Suprapubic skin (tissue), 4 donors: ENCODE results near the gene DNAH3. TPM values are rescaled to one million over a fixed set of nuclear protein-coding genes. Genes with fewer than 3 reads are reported as not detected.

Experiments used
- DNase-seq, 2 donors: peaks; one replicate each; pipeline ENCODE4 v3.0.0-alpha.2; 2019; ENCODE audit warnings: low spot score in 2 of 2
- H3K27ac ChIP-seq: fragments of 200-600 bp; sonication (generic); one replicate; pipeline ENCODE4 v1.5.1; 2019
- H3K27me3 ChIP-seq: fragments of 200-600 bp; sonication (generic); one replicate; pipeline ENCODE4 v1.5.1; 2019
- H3K36me3 ChIP-seq: fragments of 200-600 bp; sonication (generic); one replicate; pipeline ENCODE4 v1.5.1; 2019
- H3K4me1 ChIP-seq: fragments of 200-600 bp; sonication (generic); one replicate; pipeline ENCODE4 v1.5.1; 2019
- H3K4me3 ChIP-seq: fragments of 200-600 bp; sonication (generic); one replicate; pipeline ENCODE4 v1.5.1; 2019; ENCODE audit warnings: mild to moderate bottlenecking
- H3K9me3 ChIP-seq: fragments of 200-600 bp; sonication (generic); one replicate; pipeline ENCODE4 v1.5.1; 2019
- CTCF ChIP-seq, 2 donors: fragments of 200-600 bp in 1 of 2; fragments of 450-650 bp in 1 of 2; sonication (generic) in 1 of 2; IDR thresholded peaks; one replicate each; pipeline ENCODE4 v1.5.1; 2016 to 2019; ENCODE audit warnings: antibody characterized with exemption in 2 of 2, mild to moderate bottlenecking in 1 of 2, moderate library complexity in 1 of 2
- EP300 ChIP-seq: sonication (generic); formaldehyde crosslinking; IDR thresholded peaks from one replicate; pipeline ENCODE4 v1.6.1; 2017; ENCODE audit warnings: antibody characterized with exemption
- POLR2A ChIP-seq, 2 donors: fragments of 450-650 bp; IDR thresholded peaks; one replicate each; pipeline ENCODE4 v1.6.1; 2017; ENCODE audit warnings: antibody characterized with exemption in 2 of 2, mild to moderate bottlenecking in 2 of 2, moderate library complexity in 2 of 2
- POLR2AphosphoS5 ChIP-seq, 3 donors: sonication (generic); formaldehyde crosslinking; IDR thresholded peaks; one replicate each; pipeline ENCODE4 v1.6.1; 2017; ENCODE audit warnings: antibody characterized with exemption in 3 of 3
- WGBS: methylation state at CpG from one replicate; pipeline ENCODE4 v1.1.5; 2018; 5-methylcytosine and 5-hydroxymethylcytosine counted together
- total RNA-seq, 4 donors: library from RNA; depleted of rRNA; stranded (reverse); fragments of >200 nt; gene quantifications; one replicate each; pipeline ENCODE4 v1.1.0, GENCODE V29; 2016

DNAH3 gene
- total RNA-seq, 4 donors from 2014 or later: 1.0 to 4.0 (median 1.6) TPM

DNA sequence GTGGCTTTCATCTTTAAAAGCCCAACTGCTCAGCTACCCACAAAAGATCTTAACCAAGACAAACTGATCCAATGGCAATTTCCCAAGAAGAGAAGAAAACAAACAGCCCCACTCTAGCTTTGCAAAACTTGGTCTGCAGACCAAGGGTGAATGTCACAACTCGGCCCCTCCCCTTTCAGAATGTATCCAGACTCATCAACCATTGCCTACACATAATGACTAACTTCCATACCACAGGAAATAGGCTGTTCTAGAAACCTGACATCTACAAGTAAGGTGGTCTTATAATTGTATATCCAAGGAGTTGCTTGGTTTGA is 266.4 kb downstream of the DNAH3 start:
- no peak for DNase-seq
- 68% methylated on average over 1 of the region's 1 CpG for WGBS
- Histone ChIP-seq H3K27me3 (no peaks in the 10 kb centered on the region), H3K9me3 (no peaks in the 10 kb centered on the region), H3K4me3 (no peak overlapping the region), H3K27ac (no peak overlapping the region), H3K4me1 (peaks cover 43% of the 10 kb centered on the region), H3K36me3 (no peaks in the 10 kb centered on the region)
- no peak for TF ChIP-seq POLR2A (IDR thresholded peaks at IDR 0.05)
- no peak for TF ChIP-seq EP300
- TF ChIP-seq POLR2AphosphoS5 (IDR thresholded peaks at IDR 0.05): no peak
- no peak for TF ChIP-seq CTCF (IDR thresholded peaks at IDR 0.05)

DNA sequence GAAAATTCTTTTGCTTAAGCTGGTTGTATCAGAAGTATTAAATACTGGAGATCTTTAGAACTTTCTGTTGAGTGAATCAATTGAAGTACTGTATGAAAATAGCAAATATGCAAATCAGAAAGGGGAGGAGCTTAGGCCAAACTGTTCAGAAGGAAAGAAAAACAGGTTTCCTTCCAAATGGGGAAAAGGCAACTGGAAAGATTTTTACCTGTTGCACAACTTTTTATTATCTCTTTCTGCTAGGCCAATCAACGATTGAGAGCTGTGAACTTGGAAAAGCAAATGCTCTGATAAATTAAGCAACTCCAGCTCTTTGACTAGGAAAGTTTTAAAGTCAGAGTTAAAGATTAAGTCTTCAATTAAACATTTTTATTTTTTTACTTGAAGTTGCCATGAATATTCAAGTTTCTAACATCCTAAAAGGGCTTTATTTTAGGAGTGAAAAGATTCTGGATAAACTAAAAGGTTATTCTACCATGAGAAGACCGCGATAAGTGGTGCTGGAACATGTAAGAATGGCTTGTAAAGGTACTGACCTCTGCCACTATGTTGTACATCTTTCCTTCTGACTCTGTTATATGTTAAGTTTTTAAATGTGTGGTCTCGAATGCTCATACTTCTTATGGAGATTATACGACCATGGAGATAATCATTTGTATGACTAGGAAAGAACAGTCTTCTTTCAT is 266.9 kb downstream of the DNAH3 start:
- Histone ChIP-seq H3K4me1 (peaks cover 48% of the 10 kb centered on the region), H3K27ac (peak overlapping the region; percentile 29), H3K27me3 (no peaks in the 10 kb centered on the region), H3K9me3 (no peaks in the 10 kb centered on the region), H3K4me3 (no peak overlapping the region), H3K36me3 (no peaks in the 10 kb centered on the region)
- 62% methylated on average over 5 of the region's 5 CpGs for WGBS
- TF ChIP-seq POLR2AphosphoS5 (IDR thresholded peaks at IDR 0.05): no peak
- TF ChIP-seq EP300: no peak
- DNase-seq: no peak

Other genes starting within 250 kb of the DNAH3 start
- gene LDAF1, start 7.8 kb upstream of the DNAH3 start, total RNA-seq: 100 to 1,000 TPM in 3 of 4 donors, 10 to 100 TPM in 1; 96.2 to 211 (median 200) TPM
- gene ZP2, start 60.7 kb upstream of the DNAH3 start, total RNA-seq: not detected
- not detected for gene ANKS4B, start 82.9 kb upstream of the DNAH3 start, total RNA-seq
- 10 to 100 TPM in 1 of 4 donors, 1 to 10 TPM in 2, under 1 TPM in 1; 0.91 to 13.2 (median 5.5) TPM for gene CRYM, start 127.4 kb upstream of the DNAH3 start, total RNA-seq